HG03175 (cell line): ENCODE results near the gene D2HGDH.
"Not testable (repeated sequence)": the region's sequence is repeated elsewhere in the genome, so short reads cannot be mapped to it uniquely, and the experiment has no call there.

ENCODE experiments used
- ATAC-seq: cut with Tn5 transposase; IDR thresholded peaks from one replicate; pipeline ENCODE4 v1.9.1; 2021; ENCODE audit warnings: mild to moderate bottlenecking, moderate library complexity; ENCODE audit not compliant: unreplicated experiment

The D2HGDH gene

GRCh38 chr2:241817126-241817820 lies 82.8 kb downstream of the D2HGDH start:
- ATAC-seq, result no peak

- ATAC-seq, result not testable (repeated sequence)
Observed at GRCh38 chr2:241817821-241818215, 83.4 kb downstream of the D2HGDH start.
